Measurements from ENCODE around the gene OSBPL5.

GRCh38 chr11:3105791-3106735 lies 59.0 kb downstream of the OSBPL5 start:
- TF ChIP-seq CTCF (conservative IDR thresholded peaks at IDR 0.05; ENCODE audit: low read depth, low read length) (no peak), RCOR1 (IDR thresholded peaks at IDR 0.05; ENCODE audit: insufficient replicate concordance, low read length) (no peak), CHD1 (IDR thresholded peaks at IDR 0.05; ENCODE audit: low read depth, low read length) (no peak), SMC3 (IDR thresholded peaks at IDR 0.05; ENCODE audit: low read depth, low read length) (no peak), RAD21 (IDR thresholded peaks at IDR 0.05; ENCODE audit: low read length) (no peak), ELK1 (IDR thresholded peaks at IDR 0.05; ENCODE audit: borderline replicate concordance, low read depth, low read length) (no peak), RFX5 (IDR thresholded peaks at IDR 0.05; ENCODE audit: low read depth, low read length) (no peak), MXI1 (IDR thresholded peaks at IDR 0.05; ENCODE audit: borderline replicate concordance, low read depth, low read length) (no peak)

Data from IMR-90 (cell line).